ENCODE data around the gene NTN5.
A peak's percentile ranks its signal among the peaks of the same experiment; 100 is the strongest.

Gene NTN5

GRCh38 chr19:48628486-48629296, 44.1 kb downstream of the NTN5 start:
- DNase-seq = no peak

DNA sequence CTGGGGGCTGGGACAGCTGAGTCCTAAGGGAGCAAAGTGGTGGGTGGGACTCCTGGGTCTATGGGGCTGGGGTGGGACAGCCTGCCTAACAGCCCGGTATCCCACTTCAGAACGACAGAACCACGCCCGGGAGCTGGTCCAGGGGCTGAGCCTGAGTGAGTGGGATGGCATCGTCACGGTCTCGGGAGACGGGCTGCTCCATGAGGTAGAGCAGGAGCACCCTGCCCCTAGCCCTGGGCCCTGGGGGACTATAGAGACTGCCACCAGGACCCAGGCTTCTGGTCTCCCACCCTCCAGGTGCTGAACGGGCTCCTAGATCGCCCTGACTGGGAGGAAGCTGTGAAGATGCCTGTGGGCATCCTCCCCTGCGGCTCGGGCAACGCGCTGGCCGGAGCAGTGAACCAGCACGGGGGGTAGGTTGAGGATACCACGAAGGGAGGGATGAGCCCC, 44.9 kb downstream of the NTN5 start:
- no peak for DNase-seq

DNA sequence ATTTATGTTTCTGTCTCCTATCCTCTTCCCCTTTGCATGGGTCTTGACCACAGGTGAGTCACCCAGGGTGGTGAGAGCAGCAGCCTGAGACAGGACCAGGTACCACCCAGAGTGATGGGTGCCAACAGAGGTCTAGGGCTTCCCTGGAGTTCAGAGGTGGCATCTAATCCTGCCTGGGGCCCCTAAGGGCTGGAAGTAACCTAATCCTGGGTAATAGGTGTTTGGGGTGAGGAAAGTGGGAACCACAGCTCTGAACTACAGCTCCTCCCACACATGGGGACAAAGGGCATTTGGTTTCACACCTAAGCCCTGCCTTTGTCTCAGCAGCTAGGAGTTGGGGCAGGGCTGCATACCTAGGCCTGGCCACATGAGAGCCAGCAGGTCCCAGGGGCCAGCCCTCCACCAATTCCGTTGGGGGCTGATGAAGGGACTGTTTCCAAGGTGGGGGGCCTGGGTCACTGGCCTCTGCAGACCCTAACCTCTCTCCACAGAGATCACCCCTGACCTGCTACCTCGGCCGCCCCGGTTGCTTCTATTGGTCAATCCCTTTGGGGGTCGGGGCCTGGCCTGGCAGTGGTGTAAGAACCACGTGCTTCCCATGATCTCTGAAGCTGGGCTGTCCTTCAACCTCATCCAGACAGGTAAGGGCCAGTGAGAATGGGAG, 45.5 kb downstream of the NTN5 start:
- DNase-seq = no peak

- DNase-seq = no peak
These were observed 46.9 kb downstream of the NTN5 start for GRCh38 chr19:48625891-48626327.

DNA sequence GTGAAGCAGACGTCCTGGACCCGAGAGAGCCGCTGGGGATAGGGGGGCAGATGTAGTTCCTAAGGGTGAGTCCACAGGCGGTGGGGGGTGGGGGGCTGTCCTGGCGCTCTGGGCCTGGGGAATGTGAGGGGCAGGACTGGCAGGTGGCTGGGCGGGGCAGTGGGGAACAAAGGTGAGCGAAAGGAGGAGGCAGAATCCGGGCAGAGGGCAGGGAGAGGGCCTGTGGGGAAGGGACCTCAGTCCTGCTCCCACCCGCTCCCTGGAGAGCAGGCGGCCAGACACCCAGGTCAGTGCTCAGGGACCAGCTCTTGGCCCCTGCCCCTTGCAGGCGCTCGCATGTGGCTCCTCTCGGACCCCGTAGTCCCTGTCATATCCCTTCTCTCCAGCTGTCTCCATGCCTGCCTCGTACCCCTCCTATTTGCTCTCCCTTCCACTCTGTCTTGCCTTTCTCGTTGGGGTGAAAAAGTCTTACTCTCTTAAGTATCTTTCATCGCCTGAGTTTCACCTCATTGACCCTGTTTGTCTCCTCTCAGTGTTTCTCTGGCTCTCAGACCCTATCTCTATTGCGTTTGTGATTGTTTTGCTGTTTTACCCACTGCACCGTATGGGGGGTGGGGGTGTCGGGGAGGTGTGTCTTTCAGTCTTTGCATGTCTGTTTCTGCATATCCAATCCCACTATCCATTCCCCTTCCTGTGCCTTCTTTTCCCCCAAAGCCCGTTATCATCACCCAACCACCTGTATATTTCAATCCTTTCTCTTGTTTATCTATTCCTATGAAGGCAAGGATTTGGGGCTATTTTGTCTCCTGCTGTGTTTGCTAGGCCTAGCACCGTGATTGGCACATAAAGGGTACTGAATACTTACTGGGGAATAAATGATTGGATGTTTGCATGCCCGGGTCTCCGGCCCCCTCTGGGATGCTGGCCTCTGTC, 47.8 kb downstream of the NTN5 start:
- DNase-seq = no peak

DNA sequence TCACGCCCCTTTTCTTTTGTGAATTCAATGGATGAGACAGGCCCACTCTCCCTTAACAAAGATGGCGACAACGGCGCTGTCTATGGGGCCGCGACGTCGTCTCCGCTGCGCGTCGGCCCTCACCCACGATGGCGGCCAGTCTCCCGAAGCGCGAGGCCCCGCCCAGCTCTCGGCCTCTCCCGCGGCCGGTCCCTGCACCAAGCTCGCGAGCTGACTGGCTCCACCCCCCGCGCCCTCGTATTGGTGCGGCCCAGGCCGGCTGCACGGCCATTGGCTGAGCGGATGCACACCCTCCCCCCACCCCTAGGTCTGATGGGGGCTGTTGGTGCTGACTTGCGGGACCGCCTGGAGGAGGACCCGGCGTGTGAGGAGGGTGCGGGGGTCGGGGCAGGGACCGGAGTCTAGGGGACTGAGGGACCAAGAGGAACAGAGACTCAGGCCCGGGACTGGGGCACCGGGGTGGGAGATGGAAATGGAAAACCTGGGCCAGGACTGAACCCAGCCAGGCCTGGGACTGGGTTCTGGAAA, 48.7 kb downstream of the NTN5 start:
- DNase-seq = peak; percentile 98

GRCh38 chr19:48623556-48624066, 49.2 kb downstream of the NTN5 start:
- DNase-seq = no peak

GRCh38 chr19:48619692-48620585, 52.9 kb downstream of the NTN5 start:
- no peak for DNase-seq

DNA sequence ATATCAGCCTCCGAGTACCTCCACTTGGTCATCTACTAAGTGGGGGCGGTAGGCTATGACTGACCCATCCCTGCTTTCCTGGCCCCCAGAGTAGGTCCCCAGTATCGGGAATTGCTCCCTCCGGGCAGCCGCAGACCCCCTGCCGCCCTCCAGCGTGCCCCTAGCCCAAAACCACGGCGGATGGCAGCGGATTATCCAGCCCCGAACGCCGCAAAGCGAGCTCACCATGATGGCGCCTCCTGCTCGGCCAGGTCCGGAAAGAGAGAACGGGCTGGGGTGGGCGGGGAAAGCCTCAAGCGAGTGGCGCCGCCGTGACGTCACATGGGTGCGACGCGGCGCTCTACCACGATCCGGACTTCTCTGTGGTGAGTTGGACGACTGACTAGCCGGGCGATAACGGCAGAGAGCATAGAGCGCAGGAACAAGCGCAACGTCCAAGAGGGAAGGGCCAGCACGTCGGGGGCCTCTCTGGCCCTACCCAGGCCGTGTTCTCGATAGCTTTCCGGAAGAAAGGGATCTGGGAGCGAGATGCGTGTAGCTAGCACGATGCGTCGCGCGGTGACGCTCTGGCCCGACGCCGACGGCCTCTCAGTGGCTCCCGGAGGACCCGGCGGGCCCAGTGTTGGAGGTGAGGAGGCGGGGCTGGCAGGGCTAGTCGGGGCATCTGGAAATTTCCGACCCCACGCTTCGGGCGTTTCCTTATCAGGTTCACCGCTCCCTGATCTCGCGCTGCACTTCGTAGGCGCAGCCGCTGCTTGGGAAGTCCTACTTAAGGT, 53.7 kb downstream of the NTN5 start, which contains the start of the genes RPL18 and SPHK2:
Gene RPL18, minus strand, starts transcription at position 263 of the 776 bp plus-strand sequence. Its CDS starts 35 bp downstream, at position 228.
Gene SPHK2, plus strand, starts transcription at position 591 of the 776 bp plus-strand sequence. CDS start 1,009 bp downstream, outside the sequence.
- DNase-seq = peak; percentile 97

GRCh38 chr19:48618278-48618915, 54.4 kb downstream of the NTN5 start:
- no peak for DNase-seq

GRCh38 chr19:48617146-48617937, 55.5 kb downstream of the NTN5 start:
- no peak for DNase-seq

DNA sequence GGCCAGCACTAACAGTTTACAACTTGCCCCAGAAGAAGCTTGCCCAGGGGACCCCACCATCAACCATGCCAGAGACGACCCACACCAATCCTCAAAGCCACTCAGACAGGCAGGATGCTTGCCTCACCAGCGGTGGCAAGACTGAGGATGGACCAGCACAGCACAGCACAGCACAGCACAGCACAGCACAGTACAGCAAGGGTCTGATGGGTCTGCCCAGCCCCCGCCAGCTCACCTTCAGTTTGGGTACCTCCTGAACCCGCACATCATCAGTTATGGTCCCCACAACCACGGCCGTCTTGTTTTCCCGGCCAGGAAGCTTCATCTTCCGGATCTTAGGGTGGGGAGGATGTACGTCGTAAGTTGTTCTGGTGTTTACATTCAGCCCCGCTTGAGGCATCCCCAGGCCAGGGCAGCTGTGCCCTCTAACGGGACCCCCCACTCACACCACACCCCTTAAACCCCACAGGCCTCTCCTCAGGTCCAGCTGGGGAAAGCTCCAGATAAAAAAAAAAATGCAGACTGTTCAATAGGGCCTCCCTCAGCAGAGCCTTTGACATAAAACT, 56.2 kb downstream of the NTN5 start:
- DNase-seq = no peak

GRCh38 chr19:48616041-48616436, 56.8 kb downstream of the NTN5 start:
- DNase-seq = no peak

- DNase-seq = no peak
These were observed 57.4 kb downstream of the NTN5 start for GRCh38 chr19:48615231-48616040.

DNA sequence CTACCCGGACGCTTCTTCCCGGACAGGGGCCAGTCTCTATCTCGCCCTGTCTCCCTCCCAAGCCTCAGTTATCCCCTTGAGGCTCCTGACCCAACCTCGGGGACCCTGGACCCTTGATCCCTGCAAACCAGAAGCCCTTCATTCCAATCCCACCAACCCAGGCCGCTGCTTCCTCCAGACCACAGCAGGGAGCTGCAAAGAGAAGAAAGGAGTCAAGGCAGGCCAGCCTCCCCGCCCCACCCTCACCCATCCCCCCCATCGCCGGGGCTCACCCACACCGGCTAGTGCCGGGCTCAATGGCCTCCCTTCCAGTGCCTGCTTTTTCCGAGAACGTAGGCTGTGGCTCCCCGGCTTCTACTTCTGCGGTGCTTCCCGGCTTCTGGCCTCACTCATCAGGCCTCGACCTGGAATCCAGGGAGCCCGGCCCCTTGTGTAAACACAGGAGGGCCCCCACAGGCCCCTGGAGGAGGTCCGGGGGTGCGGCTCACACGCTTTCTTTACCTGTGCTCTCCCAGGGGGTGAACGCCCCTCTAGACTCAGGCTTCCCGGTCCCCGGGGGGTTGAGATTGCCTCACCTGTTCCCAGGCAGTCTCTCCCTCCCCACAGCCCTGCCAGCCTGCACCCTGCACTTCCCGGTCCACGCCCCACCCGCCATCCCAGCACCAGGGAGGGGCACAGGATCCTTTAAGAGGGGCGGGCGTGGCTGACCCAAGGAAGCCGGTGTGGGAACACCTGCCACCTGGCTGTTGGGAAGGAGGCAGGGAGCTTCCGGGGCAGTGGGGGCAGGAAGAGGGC, 58.2 kb downstream of the NTN5 start, which contains the start of gene FAM83E:
Gene FAM83E, minus strand, starts transcription at position 641 of the 795 bp plus-strand sequence. CDS start 1,704 bp downstream, outside the sequence.
- no peak for DNase-seq

DNA sequence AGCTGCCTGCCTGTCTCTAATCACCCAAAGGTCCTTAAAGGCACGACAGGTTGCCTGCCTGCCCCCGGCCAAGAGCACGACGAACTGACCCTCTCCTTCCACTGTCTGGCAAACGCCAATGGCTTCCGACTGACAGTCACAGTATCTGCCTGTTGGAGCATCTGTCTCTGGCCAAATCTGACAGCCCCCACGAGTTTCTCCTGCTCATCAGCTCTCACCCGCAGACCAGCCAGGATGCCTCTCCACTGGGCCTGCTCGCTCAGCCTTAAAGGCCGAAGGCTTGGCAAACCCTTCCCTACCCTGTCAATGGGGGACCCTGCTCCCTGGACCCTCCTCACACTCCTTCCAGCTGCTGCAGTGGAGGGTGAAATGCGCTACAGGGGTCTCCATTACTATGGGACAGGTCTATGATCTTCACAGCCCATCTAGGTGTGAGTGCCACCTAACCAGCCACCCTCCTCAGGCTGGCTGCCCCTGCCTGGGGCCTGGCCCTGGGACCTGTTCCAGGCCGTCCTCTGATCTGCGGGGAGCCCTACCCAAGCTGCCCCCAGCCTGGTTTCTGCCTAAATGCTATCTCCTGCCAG, 58.9 kb downstream of the NTN5 start:
- DNase-seq = no peak
